PC-9 (cell line): ENCODE results near the gene G6PD.

Experiments used
- EZH2 ChIP-seq: fragments of 200-600 bp; sonication (generic); IDR thresholded peaks from 2 replicates; pipeline ENCODE4 v1.8.0; 2017; ENCODE audit warnings: antibody characterized with exemption, low read depth
- TF ChIP-seq, protein P1 (sequence below): fragments of 200-600 bp; sonication (generic); conservative IDR thresholded peaks from 2 replicates; pipeline ENCODE4 v1.6.1; 2017; ENCODE audit warnings: mixed run types, antibody characterized with exemption, mild to moderate bottlenecking, moderate library complexity

DNA sequence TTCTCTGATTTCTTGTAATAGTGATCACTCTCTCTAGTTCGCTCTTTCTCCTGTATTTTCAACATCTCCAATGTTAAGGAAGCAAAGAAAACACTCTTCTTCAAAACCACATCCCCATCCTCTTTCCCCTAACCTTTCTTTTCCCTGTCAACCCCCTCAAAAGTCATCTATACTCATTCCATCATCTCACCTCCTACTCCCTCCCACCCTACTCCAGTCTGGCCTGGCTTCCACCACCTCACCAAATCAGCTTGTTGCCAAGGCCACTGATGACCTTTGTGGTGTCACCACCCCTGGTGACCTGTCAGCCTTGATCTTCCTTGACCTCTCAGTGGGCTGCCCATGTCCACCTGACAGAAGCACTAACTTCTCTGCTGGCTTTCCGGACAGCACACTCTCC, 32.9 kb downstream of the G6PD start:
- TF ChIP-seq, protein P1, sequence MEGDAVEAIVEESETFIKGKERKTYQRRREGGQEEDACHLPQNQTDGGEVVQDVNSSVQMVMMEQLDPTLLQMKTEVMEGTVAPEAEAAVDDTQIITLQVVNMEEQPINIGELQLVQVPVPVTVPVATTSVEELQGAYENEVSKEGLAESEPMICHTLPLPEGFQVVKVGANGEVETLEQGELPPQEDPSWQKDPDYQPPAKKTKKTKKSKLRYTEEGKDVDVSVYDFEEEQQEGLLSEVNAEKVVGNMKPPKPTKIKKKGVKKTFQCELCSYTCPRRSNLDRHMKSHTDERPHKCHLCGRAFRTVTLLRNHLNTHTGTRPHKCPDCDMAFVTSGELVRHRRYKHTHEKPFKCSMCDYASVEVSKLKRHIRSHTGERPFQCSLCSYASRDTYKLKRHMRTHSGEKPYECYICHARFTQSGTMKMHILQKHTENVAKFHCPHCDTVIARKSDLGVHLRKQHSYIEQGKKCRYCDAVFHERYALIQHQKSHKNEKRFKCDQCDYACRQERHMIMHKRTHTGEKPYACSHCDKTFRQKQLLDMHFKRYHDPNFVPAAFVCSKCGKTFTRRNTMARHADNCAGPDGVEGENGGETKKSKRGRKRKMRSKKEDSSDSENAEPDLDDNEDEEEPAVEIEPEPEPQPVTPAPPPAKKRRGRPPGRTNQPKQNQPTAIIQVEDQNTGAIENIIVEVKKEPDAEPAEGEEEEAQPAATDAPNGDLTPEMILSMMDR, result no peak
- TF ChIP-seq EZH2, result no peak
